Measurements from ENCODE around the gene PTH2.
"Not testable (repeated sequence)": the region's sequence is repeated elsewhere in the genome, so short reads cannot be mapped to it uniquely, and the experiment has no call there.

The PTH2 gene

DNA sequence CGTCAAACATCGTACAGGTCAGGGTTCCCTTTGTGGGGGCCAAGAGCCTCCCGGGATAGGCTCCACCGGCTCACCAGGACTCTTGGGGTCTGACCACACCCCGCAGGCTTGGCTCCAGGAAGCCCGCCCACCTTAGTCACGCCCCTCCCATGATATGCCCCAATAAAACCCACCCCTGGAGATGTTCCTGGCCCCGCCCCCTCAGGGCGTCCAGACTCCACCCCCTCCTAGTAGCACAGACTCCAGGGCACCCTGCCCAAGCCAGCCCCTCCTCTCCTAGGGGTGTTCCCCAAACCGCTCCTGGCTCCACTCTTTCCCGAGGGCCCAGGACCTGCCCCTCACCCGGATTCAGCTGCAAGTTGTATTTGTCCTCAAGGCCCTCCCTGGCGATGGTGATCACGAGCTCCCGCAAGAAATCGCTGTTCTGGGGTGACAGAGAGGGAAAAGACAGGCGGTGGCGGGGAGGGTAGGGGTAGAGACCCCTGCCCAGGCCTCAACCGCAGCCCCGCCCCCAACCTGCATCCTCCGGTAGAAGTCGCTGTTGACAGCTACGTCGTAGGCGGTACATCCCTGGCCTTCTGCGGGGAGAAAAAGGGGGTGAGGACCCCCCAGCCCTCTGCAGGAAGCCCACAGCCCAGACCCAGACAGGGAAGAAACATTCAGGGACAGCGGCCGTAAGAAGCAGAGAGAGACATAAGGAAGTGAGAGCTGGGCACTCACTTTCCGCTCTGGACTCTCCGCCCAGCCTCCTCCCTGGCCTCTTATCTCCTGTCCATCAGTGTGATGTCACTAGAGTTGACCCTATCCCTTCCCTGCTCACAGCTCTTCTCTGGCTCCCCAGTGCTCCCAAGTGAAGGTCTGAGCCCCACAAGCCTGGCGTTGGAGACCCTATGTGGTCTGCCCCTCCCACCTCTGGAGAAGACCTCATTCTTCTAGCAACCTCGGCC lies 24.5 kb upstream of the PTH2 start:
- peak; percentile 18 for DNase-seq

DNA sequence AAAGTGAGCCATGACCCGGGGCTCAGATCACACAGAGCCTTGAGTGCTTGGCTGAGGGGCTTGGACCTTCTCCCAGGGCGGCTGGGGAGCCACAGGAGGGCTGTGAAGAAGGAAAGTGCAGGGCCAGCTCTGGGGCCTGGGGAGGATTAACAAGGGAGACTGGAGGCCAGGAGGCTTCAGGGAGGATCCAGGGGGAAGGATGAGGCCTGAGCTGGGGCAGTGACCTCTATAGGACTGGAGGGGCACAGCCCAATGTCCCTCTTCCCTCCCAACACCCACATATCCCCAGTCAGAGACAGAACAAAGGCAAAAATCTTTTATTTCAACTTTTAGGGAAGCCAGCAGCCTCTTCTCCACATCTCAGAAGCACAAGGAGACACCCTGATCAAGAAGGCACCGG lies 22.8 kb upstream of the PTH2 start:
- no peak for DNase-seq

DNA sequence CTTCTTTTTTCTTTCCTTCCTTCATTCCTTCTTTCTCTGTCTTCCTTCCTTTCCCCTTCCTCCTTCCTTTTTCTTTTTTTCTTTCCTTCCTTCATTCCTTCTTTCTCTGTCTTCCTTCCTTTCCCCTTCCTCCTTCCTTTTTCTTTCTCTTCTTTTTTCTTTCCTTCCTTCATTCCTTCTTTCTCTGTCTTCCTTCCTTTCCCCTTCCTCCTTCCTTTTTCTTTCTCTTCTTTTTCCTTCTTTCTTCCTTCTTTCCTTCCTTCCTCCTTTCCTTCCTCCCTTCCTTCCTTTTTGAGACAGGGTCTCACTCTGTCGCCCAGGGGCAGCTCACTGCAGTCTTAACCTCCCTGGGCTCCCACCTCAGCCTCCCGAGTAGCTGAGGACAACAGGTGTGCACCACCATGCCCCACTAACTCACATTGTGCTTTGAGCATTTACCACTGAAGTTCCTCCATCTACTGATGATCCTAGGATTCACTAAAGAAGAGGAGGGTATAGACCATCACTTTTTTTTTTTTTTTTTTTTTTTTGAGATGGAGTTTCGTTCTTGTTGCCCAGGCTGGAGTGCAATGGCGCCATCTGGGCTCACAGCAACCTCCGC lies 21.0 kb upstream of the PTH2 start:
- not testable (repeated sequence) for DNase-seq

DNA sequence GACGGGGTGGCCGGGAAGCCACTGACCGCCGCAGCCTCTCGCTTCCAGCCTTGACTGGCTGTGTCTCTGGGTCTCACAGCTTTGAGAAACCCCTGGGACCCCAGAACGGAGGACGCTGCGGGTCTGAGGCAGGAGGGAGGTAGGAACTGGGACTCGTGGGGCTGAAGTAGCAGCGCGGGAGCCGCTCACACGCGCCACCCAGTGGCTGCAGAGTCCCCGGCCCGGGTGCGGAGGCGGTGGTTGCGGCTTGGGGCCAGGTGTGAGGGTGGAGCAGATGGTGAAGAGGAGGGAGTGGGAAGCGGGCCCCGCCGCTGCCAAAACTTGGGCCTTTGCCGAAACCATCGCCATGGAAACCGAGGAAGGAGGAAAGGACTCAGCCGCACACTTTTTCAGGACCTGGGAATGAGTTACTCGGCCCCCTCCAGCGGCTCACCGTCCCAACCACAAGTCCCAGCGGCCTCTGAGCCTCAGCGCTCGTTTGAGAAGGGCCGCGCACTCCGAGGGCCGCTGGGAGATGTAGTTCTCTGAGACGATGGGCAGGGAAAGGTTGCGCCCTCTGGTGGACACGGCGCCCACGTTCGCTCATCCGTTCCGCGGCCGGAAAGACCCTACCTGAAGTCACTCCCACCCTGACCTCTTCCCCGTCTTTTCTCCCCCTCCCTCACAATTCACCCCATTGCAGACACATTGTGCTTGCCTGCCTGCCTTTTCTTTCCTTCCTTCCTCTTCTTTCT lies 20.3 kb upstream of the PTH2 start:
- DNase-seq = peak; percentile 95

DNA sequence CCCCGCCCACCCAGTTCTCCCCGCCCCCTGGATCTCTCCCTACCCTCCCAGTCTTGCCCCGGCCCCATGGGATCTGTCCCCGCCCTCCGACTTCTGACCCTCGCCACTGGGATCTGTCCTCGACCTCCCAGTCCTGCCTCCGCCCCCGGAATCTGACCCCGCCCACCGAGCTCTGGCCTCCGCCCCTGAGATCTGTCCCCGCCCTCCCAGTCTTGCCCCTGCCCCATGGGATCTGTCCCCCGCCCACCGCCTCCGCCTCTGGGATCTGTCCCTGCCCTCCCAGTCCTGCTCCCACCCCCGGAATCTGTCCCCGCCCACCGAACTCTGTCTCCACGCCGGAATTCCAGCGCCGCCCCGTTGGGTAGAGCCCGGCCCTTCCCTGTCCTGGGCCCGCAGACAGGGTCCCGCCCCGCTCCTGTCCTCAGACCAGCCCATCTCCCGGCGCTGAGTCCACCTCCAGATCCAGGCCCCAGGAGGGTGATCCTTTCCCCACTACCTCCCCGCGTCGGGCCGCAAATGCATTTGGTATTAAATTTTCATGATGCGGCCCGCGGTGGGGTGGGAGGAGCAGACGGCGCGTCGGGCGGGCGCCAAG lies 19.6 kb upstream of the PTH2 start:
- DNase-seq = peak; percentile 63

DNA sequence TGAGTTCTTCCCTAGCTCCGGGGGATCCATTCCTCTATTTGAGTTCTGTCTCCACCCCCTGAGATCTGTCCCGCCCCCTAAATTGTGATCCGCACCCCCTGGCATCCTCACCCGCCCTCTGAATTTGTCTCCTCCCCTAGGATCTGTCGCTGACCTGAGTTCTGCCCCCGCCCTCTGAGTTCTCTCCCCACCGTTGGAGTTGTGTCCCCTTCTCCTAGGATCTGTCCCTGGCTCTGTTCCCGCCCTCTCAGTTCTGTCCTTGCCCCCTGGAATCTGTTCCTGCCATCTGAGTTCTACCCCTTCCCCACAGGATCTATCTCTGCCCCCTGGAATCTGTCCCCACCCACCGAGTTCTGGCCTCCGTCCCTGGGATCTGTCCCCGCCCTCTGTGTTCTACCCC lies 19.1 kb upstream of the PTH2 start:
- no peak for DNase-seq

DNA sequence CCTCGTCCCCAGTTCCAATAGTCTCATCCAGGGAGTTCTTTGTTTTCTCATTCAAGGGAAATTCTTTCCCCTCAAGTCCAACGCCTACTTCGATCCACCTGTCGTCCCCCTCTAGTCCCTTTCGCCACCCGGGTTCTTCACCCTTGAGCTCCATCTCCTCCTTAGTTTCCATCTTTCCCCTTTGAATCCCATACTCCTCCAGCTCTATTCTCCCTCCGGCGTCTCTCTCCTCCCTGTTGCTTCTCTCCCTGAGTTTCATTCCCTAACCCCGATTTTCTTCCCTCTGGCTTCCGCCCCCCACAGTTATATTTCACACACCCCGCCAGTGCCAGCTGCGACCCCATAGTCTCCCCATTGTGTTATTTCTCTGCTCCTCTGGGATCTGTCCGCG lies 18.7 kb upstream of the PTH2 start:
- no peak for DNase-seq

DNA sequence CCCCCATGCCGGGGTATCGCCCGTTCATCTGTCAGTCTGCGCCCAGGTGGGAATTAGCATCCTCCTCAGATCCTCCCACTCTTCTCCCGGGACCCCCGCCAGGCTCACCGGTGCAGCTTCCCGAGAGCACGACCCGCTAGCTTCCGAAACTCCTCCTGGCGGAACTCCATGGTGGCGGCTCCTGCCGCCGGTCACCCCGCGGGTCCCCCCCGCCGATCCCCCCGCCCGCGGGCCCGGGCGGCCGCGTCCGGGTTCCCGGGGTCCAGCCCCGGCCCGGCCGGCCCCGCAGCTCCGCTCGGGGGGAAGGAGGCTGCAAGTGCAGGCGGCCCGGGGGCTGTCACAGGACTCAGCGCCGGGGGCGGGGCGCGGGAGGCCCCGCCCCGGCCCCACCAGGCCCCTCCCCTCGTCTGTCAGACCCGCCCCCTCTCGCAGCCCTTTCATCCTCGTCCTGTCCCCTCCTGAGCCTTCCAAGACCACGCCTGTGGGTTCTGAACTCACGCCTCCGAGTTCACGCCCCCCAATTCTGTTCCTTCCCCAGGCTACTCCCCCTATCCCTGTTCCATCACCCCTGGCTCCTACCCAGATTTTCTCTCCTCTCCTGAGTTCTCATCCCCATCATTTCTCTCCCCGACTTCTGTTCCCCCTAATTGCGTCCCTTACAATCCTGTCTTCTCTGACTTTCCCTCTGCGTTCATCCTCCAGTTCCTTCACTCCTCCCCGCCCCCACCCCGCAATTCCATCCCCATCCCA lies 18.1 kb upstream of the PTH2 start, which contains the start of gene SLC17A7:
TSS of gene SLC17A7 (minus strand) at position 318 of the 750 bp plus-strand sequence. CDS start at position 170, 148 bp downstream.
- DNase-seq = peak; percentile 35

DNA sequence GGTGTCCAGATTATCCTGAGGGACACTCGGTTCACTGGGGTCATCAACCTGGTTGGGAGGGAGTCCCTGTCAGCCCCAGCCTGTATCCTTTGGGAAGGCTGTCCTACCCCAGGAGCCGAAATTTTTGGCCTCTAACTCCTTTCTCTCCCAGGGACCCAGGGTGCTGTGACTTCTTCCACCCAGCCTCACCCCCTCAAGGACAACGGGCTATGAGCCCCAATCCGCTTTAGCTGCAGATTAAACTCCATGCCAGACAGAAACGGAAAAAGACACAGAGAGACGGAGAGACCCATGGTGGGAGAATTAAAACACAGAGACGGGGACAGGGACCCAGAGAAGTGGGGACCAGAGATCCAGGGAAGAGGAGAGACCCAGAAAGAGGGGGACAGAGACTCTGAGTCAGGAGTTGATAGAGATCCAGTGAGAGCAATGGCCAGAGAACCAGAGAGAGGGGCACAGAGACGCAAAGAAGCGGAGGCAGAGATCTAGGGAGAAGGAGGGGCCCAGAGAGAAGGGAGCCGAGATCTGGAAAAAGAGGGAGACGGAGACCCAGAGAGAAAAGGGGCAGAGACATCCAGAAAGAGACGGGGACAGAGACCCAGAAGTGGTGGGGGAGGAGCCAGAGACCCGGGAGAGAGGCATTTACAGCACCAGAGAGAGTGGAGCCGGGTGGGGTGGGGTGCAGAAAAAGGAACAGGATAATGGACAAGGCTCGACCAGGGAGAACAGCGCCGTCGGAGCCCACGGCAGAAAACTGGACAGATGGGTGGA lies 17.4 kb upstream of the PTH2 start:
- DNase-seq = no peak

DNA sequence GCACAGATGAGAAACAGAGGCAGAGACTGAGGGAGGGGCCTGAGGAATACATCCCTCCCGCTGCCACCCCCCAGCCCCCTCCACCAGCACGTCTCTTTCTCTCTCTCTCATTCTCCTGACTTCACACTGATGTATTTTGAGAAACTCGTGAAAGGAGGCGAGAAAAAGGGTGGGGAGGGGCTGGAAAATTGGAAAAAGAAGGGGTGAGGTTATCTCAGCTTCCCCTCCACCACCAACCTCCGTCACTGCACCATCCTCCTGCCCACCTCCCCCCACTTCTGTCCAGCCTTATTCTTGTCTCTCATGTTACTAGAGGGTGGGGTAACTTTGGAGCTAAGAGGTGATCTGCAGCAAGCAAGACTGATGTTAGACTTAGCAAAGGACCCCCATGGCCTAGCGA lies 16.6 kb upstream of the PTH2 start:
- no peak for DNase-seq

DNA sequence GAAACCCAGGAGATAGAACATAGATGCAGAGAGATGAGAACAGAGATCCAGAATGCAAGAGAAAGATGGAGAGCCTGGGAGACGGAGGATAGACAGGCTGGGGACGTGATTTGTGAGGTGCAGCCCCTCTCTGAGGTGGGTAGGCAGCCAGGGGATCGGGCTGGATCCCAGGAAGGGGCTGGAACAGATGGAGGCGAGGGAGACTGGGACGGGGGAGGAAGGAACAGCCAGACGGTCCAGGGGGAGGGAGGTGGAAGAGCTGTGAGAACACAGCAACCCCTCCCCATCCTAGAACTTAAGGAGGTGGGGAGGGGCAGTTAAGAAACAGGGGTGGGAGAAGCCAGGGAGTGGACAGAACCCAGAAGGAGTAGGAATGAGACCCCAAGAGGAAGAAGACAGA lies 15.0 kb upstream of the PTH2 start:
- no peak for DNase-seq

DNA sequence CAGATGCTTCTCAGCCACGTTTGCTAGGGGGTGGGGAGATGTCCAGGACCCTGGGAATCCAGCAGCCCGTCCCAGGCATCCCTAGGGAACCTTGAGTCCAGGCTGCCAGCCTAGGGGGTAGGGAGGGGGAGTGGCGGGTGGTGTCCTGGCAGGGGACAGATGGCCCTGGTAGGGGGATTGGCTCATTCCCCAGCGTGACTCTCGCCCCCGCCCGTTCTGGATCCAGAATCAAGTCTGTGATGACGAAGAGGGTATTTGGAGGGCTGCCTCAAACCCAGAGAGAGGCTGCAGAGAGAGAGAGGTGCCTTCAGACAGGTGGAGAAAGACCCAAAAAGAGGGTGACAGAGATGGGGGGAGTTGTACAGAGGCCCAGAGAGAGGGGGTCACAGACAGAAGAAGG lies 14.0 kb upstream of the PTH2 start:
- DNase-seq = no peak

DNA sequence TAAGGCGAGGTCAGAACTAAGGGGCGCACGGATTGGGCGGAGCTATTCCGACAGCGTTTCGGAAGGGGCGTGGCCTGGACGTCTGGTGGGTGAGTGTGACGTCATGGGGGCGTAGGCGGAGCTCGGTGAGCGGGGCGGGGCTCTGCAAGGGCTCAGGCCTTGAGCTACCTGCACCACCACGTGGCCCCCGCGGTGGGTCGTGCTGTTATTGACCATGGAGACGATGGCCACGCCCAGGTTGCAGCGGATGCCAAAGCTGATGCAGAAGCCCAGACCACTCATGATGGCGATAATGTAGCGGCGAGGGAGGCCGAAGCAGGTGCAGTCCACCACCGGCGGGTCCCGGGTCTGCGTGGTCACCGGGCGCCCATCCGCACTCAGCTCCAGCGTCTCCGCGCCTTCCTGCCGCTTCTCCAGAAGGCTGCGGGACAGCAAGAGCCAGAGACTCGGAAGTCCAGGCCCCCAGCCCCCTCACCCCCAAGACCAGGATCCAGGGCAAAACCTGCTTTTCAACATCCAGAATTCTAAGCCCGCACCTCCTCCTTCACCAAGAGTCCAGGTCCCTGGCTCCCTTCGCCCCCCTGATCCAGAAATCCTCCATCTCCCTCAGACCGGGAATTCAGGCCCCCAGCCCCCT lies 13.3 kb upstream of the PTH2 start:
- peak; percentile 60 for DNase-seq

DNA sequence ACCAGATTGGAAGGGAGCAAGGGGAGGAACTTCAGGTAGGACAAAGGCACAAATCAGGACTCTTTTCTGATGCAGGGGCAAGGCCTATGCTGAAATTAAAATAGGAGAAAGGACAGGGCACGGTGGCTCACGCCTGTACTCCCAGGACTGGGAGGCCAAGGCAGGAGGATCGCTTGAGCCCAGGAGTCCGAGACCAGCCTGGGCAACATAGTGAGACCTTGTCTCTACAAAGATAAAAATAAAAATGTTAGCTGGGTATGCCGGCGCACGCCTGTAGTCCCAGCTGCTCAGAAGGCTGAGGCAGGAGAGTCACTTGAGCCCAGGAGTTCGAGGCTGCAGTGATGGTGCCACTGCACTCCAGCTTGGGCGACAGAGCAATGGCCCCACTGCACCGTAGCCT lies 12.4 kb upstream of the PTH2 start:
- DNase-seq = no peak

DNA sequence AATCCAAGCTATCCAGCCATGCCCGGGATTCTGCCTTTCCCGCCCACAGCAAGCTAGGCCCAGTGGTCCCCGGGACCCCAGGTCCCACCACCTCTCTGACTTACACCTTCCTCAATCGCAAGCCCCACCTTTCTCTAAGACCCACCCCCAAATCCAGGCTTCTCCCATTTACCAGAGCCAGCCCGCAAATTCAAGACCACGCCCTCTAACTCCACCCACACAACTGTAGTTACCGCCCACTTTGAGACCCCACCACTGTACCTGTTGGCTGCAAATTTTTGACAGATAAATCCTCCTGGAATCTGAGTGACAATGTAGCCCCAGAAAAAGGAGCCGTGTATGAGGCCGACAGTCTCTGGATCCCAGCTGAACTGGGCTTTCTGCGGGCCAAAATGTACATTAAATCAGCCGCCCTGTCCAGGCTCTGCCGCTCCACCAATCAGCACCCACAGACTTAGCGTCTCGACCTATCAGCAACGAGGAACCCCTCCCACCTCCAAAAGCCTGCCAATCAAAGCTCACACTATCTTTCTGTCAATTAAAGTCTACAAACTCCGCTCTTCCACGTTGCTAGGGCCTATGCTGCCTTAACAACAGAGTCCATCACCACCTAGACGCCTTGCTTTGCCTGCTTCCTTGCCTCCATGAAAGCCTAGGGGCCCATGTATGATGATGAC lies 11.8 kb upstream of the PTH2 start:
- no peak for DNase-seq

DNA sequence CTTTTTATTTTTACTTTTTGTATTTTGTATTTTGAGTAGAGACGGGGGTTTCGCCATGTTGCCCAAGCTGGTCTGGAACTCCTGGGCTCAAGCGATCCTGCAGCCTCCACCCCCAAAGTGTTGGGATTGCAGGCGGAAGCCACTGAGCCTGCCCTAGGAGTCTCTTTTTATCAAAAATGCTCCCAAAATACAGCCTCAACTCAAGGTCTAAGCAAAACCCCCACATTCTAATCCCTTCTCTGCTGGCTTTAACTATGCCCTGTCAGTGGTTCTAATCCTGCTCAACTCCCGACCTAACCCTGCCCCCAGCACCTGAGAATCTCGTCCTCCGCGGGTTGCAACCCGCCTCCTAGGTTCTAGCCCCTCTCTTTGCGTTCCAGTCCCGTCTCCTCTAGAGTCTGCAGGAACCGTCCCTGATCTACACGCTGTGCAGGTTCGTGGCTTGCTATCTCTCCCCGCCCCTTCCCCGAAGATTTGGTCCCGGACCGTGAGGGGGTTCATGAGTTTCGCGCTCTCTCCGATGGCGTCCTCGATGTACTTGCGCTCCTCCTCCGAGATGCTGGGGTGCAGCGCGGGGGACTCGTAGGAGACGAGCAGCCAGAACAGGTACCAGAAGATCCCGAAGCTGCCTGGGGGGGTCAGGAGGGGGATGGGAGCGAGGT lies 10.1 kb upstream of the PTH2 start:
- no peak for DNase-seq

DNA sequence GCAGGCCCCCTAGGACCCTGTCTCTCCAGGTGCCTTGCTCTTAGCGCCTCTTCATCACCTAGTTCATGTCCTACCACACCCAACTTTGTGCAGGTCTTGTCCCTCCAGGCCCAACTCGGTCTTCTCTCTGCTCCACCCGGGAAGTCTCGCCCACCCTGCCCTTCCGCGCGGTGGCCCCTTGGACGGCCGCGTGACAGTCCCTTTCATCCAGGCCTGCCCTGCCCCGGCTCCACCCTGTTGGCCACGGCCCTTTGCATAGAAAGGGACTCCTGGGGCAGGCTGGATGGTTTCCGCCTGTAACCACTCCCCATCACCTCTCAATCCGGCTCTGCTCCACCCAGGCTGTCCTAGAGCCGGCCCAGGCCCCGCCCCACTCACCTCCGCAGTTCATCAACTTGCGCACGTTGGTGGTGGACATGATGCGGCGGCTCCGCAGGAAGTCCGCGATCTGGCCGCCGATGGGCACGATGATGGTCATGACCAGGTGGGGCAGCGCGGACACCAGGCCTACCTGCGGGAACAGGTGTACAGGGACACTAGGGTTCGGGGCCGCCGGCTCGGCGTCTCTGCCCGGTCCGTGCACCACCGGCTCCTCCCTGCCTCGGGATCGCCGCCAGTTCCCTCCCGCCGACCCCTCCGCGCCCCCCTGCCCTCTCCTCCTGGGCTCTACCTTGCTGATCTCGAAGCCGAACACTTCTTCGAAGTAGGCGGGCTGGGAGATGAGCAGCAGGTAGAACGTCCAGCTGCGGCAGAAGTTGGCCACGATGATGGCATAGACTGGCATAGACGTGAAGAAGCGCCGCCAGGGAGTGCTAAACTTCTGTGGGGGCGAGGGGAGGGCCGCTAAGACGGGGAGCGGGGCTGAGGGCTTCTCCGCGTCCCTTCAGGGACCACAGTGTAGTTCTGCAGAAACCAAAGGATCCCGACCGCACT lies 9.2 kb upstream of the PTH2 start:
- DNase-seq = no peak

DNA sequence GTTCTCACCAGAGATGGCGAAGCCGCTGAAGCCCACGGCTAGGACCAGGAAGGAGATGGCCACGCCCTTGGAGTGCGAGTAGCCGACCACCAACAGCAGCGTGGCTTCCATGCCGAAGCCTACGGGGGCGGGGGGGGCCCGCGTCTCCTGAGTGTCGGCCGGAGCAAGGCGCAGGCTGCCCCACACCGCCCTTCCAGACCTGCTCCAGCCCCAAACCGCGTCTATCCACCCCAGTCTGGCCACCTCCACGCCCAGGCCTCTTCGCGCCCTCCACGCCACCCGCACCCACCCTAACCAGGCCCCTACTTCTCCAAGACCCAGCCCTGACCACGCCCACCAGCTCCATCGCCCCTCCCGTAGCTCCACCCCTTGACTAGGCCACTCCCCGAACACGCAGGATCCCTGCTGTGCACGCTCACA lies 8.1 kb upstream of the PTH2 start:
- peak; percentile 23 for DNase-seq

Data from stimulated activated CD4-positive, alpha-beta T cell treated with anti-CD3 and anti-CD28 coated beads, Interleukin-4, amount 100 ng/mL, for 24 hours (primary cell).